GM19468 (cell line): Measurements from ENCODE around the gene ADGRL2.

Source experiments
- ATAC-seq: cut with Tn5 transposase; IDR thresholded peaks from one replicate; pipeline ENCODE4 v1.9.1; 2021; ENCODE audit warnings: mild to moderate bottlenecking, moderate library complexity, moderate number of reproducible peaks; ENCODE audit not compliant: unreplicated experiment; ENCODE audit errors: extremely low read depth

ADGRL2 gene

DNA sequence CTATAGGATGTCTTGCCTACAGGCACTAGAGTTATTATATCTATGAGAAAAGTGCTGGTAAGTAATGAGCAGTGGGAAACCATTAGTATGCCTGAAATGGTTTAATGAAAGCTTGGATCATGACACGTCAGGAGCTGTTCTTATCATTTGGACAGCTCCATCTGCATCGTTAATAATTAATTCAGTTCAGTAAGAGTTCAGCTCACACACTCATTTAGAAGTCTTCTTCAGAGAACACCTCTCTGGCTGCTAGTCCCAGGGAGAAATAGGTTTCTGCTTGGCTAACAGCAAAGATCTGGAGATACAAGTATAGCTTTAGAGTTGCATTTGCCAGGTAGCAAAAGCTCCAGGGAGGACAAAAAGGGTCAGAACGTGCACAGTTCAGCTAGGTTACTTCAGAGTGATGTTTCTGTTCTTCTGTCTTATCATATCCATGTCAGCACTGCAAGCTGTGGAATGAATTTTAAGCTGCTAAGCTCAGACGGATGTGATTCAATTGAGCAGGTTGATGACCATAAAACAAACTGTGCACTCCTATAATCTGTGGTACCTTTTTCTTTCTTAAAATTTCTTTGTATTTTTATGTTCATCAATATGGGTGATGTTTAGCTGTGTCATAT, 173.6 kb downstream of the ADGRL2 start:
- no peak for ATAC-seq

DNA sequence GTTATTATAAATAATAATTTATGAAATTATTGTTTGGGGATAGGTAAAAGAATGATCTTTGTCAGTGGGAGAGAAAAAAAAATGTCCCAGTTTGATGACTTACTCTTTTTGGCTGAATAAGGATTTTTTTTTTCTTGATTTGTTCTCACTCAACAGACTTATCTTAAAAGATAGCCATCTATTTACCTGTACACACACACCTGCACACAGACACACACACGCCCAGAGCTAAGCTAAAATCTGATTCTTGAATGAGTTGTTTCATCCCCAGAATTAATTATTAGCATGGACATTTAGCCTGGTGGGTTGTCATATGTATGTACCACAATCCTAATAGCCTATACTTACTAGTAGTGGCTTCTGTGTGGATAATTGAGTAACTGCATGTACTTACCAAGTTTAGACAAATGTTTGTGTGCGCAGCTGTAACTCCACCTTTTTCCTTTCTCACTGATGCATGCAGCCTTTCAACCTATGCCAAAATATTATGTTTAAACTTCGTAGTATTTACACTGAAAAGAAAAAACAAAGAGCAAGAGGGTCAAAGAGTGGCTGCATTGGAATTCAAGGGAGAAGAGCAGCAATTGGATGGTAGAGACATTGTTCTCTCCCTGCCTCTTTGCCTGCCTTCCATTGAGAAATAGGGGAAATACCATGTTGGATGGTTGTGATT, 174.3 kb downstream of the ADGRL2 start:
- no peak for ATAC-seq

DNA sequence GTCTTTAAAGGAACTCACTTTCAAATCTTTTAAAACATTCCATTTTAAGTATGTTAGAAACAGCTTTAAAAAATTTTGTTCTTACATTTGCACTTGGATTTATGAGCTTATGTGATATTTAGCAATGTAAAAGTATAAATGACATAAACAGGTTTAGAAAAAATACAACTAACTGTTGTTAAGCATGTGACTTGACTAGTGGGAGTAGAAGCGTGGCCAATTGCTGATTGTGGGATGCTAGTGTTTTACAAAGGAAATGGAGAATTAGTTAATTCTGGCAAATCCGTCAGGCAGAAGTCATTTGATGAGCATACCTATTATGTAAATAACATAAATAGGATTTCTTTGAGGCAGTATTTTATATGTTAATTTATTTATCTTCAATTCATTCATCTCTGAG, 175.8 kb downstream of the ADGRL2 start:
- no peak for ATAC-seq

DNA sequence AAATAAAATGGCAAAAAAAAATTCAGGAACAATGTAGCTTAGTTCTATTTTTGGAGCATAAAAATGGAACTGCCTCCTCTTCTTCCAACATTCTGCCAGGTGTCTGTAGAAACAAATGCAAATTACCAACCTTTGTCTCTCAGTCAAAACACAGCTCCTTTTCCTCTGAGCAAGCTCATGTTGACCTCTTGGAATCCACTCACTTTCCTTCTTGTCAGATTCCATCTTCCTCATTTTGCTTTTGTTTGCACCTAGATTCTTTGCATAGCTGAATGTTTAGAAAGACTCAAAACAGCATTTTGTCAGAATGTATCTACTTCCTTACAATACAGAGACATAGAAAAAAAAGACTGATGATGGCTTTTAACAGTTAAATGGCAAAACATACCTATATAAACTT, 178.2 kb downstream of the ADGRL2 start:
- ATAC-seq = no peak

DNA sequence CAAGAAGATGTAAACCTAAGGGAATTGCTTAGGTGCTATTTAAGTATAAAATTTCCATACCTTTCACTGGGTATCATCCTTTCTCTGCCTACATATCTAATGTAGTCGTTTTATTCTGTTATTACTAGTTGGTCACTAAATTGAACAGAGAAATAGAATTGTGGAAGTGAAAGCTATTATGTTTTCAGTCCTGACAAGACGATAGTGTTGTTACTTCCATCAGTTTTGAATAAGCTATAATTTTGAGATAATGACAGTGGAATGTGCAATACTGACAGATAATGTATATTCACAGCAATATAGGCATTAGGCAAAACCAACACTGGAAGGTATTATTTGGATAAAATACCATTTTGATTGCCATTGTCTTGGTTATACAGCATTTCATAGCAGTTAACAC, 181.8 kb downstream of the ADGRL2 start:
- ATAC-seq = no peak

DNA sequence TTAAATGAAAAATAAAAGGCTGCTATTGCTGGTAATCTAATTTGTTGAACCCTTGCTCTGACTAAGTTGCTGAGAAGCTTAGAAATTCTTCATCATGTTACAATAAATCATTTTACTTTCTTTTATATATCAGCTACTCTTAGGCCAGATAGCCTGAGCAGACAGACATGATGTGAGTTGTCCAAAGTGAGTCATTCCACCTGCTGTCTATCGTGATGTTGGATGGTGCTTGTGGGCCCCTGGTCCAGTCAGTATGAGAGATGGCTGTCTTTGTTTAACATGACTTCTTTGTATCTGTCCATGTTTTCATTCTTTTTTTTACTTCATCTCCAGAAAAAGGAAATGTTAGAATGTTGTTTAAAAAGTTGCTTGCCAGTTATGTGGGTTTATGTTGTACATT, 188.8 kb downstream of the ADGRL2 start:
- ATAC-seq = no peak

DNA sequence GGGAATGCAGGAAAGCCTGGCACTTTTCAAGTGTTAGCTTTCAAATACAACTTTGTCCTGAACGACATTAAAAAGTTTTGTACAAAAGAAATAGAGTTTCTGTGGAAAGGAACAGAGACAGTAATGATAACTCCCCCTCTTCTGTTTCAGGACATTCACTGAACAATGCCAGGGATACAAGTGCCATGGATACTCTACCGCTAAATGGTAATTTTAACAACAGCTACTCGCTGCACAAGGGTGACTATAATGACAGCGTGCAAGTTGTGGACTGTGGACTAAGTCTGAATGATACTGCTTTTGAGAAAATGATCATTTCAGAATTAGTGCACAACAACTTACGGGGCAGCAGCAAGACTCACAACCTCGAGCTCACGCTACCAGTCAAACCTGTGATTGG, 189.5 kb downstream of the ADGRL2 start:
- ATAC-seq = no peak

DNA sequence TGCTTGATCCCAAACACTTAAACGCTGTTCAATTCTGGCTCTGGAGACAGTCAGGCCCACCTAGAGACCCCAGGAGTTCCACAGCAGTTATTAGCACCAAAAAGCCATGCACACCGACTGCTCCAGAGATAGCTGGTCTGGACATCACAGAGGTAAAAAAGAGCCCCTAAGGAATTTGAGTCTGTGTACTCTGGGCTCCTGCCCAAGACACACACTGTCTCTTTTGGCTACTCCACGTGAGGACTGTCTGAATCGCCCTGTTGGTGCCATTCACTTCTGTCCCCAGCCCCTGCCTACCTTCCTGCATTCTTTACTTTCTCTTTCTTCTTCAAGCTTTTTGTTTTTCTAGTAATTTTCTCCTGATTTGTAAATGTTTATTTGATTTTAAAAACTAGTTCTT, 197.4 kb downstream of the ADGRL2 start:
- ATAC-seq = no peak

DNA sequence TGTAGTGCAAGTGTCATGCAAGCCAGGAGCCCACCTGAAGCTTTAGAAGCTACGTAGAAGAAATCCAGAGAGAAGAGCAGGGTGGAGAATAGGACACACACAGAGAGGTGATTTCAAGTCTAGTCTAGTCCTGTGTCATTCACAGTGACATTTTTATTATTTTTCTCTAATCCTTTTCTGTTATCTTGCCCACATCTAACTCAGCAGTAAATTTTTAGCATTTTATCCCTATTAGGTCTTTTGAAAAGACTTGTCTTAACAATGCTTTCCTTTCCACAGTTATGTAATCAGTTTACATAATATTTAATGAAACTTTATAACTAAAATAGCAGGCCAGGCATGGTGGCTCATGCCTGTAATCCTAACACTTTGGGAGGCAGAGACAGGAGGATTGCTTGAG, 198.6 kb downstream of the ADGRL2 start:
- no peak for ATAC-seq

DNA sequence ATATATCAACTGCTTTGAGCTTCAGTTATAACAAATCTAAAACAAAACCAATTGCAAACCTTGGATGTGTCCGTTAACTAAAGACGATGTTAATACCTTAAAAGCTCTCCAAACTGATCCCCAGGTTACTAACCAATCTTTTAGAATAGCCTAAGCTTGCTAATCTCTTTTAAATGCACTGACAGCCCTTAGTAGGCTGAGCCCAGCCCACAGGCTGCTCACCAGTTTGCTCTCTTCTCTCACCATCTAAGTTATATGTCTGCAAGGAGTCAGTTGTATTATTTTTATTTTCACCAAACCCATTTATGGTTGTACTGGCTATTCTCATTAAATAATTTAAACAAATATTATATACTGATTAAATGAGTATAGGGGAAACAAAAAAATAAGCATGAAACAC, 199.5 kb downstream of the ADGRL2 start:
- ATAC-seq = no peak

DNA sequence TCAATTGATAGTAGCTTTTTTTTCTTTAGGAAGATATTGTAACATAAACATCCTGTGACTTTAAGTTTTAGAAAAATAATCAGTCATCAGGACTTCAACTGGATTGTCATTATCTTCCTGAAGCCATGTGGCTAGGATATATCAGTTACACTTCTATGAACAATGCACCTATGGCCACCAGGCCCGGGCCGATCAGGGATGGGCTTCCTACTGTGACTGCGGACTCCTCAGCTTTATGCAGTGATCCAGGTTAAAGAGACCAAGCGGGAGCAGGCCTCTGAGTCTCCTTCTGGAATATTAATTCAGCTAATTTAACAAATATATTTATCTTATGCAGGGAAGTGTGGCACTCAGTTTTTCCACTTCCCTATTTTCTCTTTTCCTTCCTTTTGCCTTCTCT, 200.6 kb downstream of the ADGRL2 start:
- ATAC-seq = no peak

DNA sequence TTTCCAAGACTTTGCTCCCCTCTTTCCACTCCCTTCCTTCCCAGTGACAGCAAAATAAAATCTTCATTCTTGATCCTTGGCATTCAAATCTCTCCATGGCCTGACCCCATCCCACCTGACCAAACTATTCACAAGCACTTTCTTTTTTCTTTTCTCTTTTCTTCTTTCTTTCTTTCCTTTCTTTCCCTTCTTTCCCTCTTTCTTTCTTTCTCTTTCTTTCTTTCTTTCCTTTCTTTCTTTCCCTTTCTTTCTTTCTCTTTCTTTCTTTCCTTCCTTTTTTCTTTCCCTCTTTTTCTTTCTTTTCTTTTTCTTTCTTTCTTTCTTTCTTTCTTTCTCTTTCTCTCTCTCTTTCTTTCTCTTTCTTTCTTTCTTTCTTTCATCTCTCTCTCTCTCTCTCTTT, 207.1 kb downstream of the ADGRL2 start:
- no peak for ATAC-seq

DNA sequence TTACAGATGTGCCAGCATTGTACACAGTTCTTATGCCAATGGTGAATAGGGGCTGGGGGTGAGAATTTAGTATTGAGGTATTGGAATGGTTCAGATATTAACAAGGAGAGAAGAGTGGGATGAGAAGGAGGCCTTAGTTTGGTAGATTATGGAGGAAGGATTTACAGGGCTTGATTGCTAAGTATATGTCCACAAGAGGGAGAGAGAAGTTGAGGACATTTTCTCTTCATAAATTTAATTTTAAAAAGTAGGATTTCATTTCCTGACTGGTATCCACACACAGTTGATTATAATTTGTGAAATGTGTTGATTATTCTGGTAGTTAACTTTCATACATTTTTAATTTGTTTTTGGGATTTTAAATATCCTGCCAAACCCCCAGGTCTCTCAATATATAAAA, 213.0 kb downstream of the ADGRL2 start:
- no peak for ATAC-seq

DNA sequence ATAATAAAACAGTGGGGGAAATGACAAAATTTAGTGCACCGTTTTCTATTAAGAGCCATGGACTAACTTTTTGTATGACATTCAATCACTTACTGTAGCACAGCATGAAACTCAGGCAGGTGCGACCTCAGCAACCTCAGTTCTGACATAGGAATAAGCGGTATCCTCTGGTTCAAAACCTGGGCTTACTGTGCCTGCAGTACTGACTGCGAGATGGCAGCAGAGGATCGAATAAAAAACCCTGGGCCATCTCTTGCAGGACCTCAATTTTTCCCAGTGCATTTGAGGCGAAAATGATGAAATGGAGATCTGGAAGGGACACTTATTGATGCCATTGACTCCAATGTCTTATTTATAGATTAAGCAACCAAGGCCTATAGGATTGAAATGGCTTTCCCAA, 214.7 kb downstream of the ADGRL2 start:
- ATAC-seq = no peak

DNA sequence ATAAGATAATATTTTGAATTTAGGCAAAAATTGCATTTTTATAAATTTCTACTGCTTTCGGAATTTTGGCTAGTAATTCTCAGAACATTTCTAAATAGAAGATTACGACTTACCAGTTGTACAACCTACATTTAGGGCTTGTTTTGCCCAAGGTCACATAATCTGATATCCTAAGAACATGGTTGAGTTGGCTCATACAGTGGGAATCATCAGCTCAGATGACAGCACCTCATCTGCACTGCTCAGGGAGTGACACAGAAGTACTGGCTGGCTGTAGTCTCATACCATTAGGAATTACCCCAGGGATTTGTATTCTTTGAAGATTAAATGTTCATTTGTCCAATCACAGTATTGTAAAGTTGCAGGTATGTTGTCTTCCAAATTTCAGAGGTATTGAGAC, 217.6 kb downstream of the ADGRL2 start:
- no peak for ATAC-seq

DNA sequence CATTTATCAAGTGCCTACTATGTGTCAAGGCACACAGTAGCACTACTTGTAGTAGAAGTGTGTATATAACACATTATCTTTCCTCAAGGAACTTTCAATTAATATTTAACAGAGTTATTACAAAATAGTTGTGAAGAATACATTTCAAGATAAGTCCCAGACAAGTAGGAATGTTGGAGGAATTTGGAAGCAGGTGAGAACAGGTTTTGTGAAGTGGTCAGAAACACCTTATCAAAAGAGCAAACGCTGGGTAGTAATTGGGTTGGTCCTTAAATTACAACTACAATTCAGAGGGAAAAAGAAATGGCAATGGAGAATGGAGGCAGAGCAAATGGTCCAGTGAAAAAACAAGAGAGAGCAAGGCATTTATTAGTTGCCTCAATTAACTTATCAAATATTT, 218.8 kb downstream of the ADGRL2 start:
- no peak for ATAC-seq

DNA sequence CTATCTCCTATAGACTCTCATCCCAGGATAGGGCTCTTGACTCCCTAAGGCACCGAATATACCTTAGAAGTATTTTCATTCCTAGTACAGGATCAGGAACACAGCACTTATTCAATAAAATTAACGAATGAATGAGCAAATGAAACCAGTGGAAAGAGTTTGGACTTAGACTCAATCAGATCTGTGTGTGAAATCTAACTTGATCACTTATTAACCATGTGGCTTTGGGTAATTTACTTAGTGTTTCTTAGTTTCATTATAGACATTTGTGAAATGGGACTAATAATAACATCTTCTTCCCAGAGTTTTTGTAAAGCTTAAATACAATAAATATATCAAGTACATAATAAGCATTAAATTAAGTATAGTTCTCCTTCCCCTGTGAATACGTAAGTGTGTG, 230.1 kb downstream of the ADGRL2 start:
- ATAC-seq = no peak

DNA sequence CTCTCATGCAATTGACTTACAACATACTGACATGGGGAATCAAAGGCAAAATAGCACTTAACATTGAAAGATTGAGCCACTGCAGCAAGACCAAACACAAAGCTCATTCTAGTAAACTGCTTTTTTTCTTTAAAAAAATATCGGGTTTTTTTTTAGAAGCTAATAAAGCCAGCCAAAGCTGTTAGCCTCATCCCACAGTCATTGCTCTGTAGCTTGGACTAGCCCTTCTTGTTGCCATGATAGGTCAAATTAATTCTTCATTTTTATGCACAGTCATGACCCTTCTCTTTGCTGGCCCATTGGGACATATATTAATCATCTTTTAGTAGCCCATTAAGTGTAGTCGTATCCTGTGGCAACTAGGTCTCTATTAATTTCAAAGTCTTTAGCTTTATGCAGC, 231.3 kb downstream of the ADGRL2 start:
- no peak for ATAC-seq

DNA sequence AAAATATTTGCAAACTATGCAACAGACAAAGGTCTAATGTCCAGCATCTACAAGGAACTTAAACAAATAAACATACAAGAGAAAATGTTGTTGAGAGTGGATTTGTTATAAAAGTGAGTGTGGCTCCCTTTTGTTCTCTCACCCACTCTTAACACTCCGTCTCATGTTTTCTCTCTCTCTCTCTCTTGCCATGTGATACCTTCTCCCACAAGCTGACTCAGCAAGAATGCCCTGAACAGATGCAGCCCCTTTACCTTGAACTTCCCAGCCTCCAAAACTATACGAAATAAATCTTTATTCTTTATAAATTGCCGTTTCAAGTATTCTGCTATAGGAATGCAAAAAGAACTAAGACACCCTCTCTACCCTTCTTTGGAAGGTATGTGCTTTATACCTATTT, 234.1 kb downstream of the ADGRL2 start:
- no peak for ATAC-seq
